PC-3 (cell line): ENCODE data around the gene TCHP.

Experiments used
- EZH2 ChIP-seq: fragments of 300-600 bp; sonication (generic); IDR thresholded peaks from one replicate; pipeline ENCODE4 v1.6.1; 2017; ENCODE audit warnings: antibody characterized with exemption, mild to moderate bottlenecking, low read length; ENCODE audit not compliant: unreplicated experiment
- EZH2phosphoT487 ChIP-seq: fragments of 300-600 bp; sonication (generic); IDR thresholded peaks from 2 replicates; pipeline ENCODE4 v1.6.1; 2018; ENCODE audit warnings: mild to moderate bottlenecking, antibody characterized with exemption, low read length, borderline replicate concordance
- TF ChIP-seq, protein P1 (sequence below): fragments of 300-600 bp; sonication (generic); conservative IDR thresholded peaks from 2 replicates; pipeline ENCODE4 v1.5.1; 2017; ENCODE audit warnings: antibody characterized with exemption, low read depth, mild to moderate bottlenecking, low read length

- TF ChIP-seq, protein P1, sequence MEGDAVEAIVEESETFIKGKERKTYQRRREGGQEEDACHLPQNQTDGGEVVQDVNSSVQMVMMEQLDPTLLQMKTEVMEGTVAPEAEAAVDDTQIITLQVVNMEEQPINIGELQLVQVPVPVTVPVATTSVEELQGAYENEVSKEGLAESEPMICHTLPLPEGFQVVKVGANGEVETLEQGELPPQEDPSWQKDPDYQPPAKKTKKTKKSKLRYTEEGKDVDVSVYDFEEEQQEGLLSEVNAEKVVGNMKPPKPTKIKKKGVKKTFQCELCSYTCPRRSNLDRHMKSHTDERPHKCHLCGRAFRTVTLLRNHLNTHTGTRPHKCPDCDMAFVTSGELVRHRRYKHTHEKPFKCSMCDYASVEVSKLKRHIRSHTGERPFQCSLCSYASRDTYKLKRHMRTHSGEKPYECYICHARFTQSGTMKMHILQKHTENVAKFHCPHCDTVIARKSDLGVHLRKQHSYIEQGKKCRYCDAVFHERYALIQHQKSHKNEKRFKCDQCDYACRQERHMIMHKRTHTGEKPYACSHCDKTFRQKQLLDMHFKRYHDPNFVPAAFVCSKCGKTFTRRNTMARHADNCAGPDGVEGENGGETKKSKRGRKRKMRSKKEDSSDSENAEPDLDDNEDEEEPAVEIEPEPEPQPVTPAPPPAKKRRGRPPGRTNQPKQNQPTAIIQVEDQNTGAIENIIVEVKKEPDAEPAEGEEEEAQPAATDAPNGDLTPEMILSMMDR = no peak
- TF ChIP-seq EZH2 = no peak
- TF ChIP-seq EZH2phosphoT487 = no peak
Measured at GRCh38 chr12:109928058-109928656, 28.1 kb downstream of the TCHP start.
